HG03064 (cell line): ENCODE data around the gene SESN1.
"Not testable (repeated sequence)": the region's sequence is repeated elsewhere in the genome, so short reads cannot be mapped to it uniquely, and the experiment has no call there.

Experiments used
- ATAC-seq: cut with Tn5 transposase; IDR thresholded peaks from one replicate; pipeline ENCODE4 v1.9.1; 2021; ENCODE audit warnings: low read depth; ENCODE audit not compliant: unreplicated experiment

SESN1 gene

GRCh38 chr6:109094416-109095035 is at the start of gene SESN1:
SESN1 (minus strand) TSS chr6:109094846; CDS start chr6:109094073, 773 bp downstream.
- peak; percentile 66 for ATAC-seq

- ATAC-seq: no peak
Measured at GRCh38 chr6:109143191-109143590, 48.5 kb upstream of the SESN1 start.

GRCh38 chr6:109142067-109142466 is 47.4 kb upstream of the SESN1 start:
- ATAC-seq: not testable (repeated sequence)

GRCh38 chr6:109139109-109139508 is 44.5 kb upstream of the SESN1 start:
- ATAC-seq: no peak

GRCh38 chr6:109136530-109136929 is 41.9 kb upstream of the SESN1 start:
- not testable (repeated sequence) for ATAC-seq

- not testable (repeated sequence) for ATAC-seq
Measured at GRCh38 chr6:109136039-109136438, 41.4 kb upstream of the SESN1 start.

- ATAC-seq: not testable (repeated sequence)
Measured at GRCh38 chr6:109135600-109135999, 41.0 kb upstream of the SESN1 start.

GRCh38 chr6:109130065-109130464 is 35.4 kb upstream of the SESN1 start:
- no peak for ATAC-seq

- no peak for ATAC-seq
Measured at GRCh38 chr6:109125504-109125903, 30.9 kb upstream of the SESN1 start.

GRCh38 chr6:109124219-109124618 is 29.6 kb upstream of the SESN1 start:
- ATAC-seq: no peak

- no peak for ATAC-seq
Measured at GRCh38 chr6:109121411-109121810, 26.8 kb upstream of the SESN1 start.

- no peak for ATAC-seq
Measured at GRCh38 chr6:109118871-109119354, 24.3 kb upstream of the SESN1 start.

- no peak for ATAC-seq
Measured at GRCh38 chr6:109118337-109118736, 23.7 kb upstream of the SESN1 start.

GRCh38 chr6:109117346-109118035 is 22.8 kb upstream of the SESN1 start:
- ATAC-seq: peak; percentile 77

GRCh38 chr6:109112663-109113062 is 18.0 kb upstream of the SESN1 start:
- not testable (repeated sequence) for ATAC-seq

GRCh38 chr6:109109663-109110062 is 15.0 kb upstream of the SESN1 start:
- not testable (repeated sequence) for ATAC-seq

GRCh38 chr6:109105681-109106080 is 11.0 kb upstream of the SESN1 start:
- no peak for ATAC-seq

- no peak for ATAC-seq
Measured at GRCh38 chr6:109104512-109104911, 9.9 kb upstream of the SESN1 start.

- ATAC-seq: no peak
Measured at GRCh38 chr6:109103942-109104341, 9.3 kb upstream of the SESN1 start.

GRCh38 chr6:109102762-109103161 is 8.1 kb upstream of the SESN1 start:
- ATAC-seq: no peak

GRCh38 chr6:109097661-109098060 is 3.0 kb upstream of the SESN1 start:
- no peak for ATAC-seq

GRCh38 chr6:109096208-109096607 is 1.6 kb upstream of the SESN1 start:
- ATAC-seq: no peak
